GM18907 (cell line): ENCODE results near the gene SORL1-AS1.

Experiments used
- ATAC-seq: cut with Tn5 transposase; IDR thresholded peaks from one replicate; pipeline ENCODE4 v1.9.1; 2021; ENCODE audit warnings: mild to moderate bottlenecking, moderate library complexity; ENCODE audit not compliant: unreplicated experiment

The SORL1-AS1 gene

GRCh38 chr11:121406291-121406690 is 46.5 kb downstream of the SORL1-AS1 start:
- ATAC-seq, result no peak

GRCh38 chr11:121405646-121406045 is 47.1 kb downstream of the SORL1-AS1 start:
- no peak for ATAC-seq

GRCh38 chr11:121394785-121395184 is 58.0 kb downstream of the SORL1-AS1 start:
- no peak for ATAC-seq

- no peak for ATAC-seq
Measured at GRCh38 chr11:121393855-121394254, 58.9 kb downstream of the SORL1-AS1 start.

GRCh38 chr11:121391914-121392313 is 60.9 kb downstream of the SORL1-AS1 start:
- ATAC-seq, result no peak

- no peak for ATAC-seq
Measured at GRCh38 chr11:121389651-121390050, 63.1 kb downstream of the SORL1-AS1 start.
